Tibial nerve (tissue), 3 donors: ENCODE measurements around the gene C22orf39.

Source experiments
- CTCF ChIP-seq, 5 experiments: fragments of 200-600 bp in 3 of 5; fragments of 450-650 bp in 2 of 5; sonication (generic) in 3 of 5; IDR thresholded peaks; one replicate each; pipeline ENCODE4 v1.5.1; 2016 to 2019; ENCODE audit warnings: antibody characterized with exemption in 5 of 5, mild to moderate bottlenecking in 3 of 5, moderate library complexity in 2 of 5
- POLR2A ChIP-seq, 2 donors: fragments of 450-650 bp; IDR thresholded peaks; one replicate each; pipeline ENCODE4 v1.6.1; 2017; ENCODE audit warnings: antibody characterized with exemption in 2 of 2, mild to moderate bottlenecking in 2 of 2, moderate library complexity in 2 of 2

GRCh38 chr22:19494676-19495173, 47.2 kb upstream of the C22orf39 start:
- TF ChIP-seq CTCF (IDR thresholded peaks at IDR 0.05) (no peak), POLR2A (IDR thresholded peaks at IDR 0.05) (no peak)
